HEK293 (cell line): ENCODE data around the gene SH3PXD2B.

Source experiments
- CTCF ChIA-PET: fragments of 350-600 bp; formaldehyde crosslinking; extraction: SDS; loops from one replicate; lab custom pipeline; 2021; ENCODE audit warnings: antibody characterized with exemption; lab: Yijun Ruan, JAX
- POLR2A ChIA-PET: fragments of 300-600 bp; formaldehyde crosslinking; extraction: SDS; loops from one replicate; lab custom pipeline; 2020; ENCODE audit warnings: antibody characterized with exemption, inconsistent platforms; lab: Yijun Ruan, JAX
- H3K27ac ChIP-seq: fragments of 200-500 bp; sonication (Bioruptor generic); 2 replicates; pipeline ENCODE4 v1.5.1; 2014; ENCODE audit warnings: low read depth, low read length, control low read depth, inconsistent platforms; ENCODE audit errors: extremely low read depth
- H3K36me3 ChIP-seq, 2 experiments: fragments of 200-500 bp in 1 of 2; sonication (Bioruptor generic) in 1 of 2; 1 replicate in 1 of 2; 2 replicates in 1 of 2; pipeline ENCODE4 v1.5.1; 2014 to 2017; ENCODE audit warnings: inconsistent platforms in 2 of 2, low read length in 2 of 2; ENCODE audit not compliant: control insufficient read depth in 2 of 2, insufficient read depth in 1 of 2
- H3K4me1 ChIP-seq: fragments of 200-500 bp; sonication (Bioruptor generic); 2 replicates; pipeline ENCODE4 v1.5.1; 2014; ENCODE audit warnings: mild to moderate bottlenecking, low read length, inconsistent platforms; ENCODE audit not compliant: control insufficient read depth, insufficient read depth
- H3K4me3 ChIP-seq: 2 replicates; pipeline ENCODE4 v1.5.1; 2011; ENCODE audit warnings: low read depth, mild to moderate bottlenecking, control low read depth, low read length, moderate library complexity
- H3K9me3 ChIP-seq: fragments of 200-500 bp; sonication (Bioruptor generic); 2 replicates; pipeline ENCODE4 v1.5.1; 2014; ENCODE audit warnings: low read depth, low read length, inconsistent platforms; ENCODE audit not compliant: control insufficient read depth, insufficient read depth
- CTCF ChIP-seq: fragments of 450-650 bp; formaldehyde crosslinking; IDR thresholded peaks from 2 replicates; pipeline ENCODE4 v1.5.1; 2016; ENCODE audit warnings: missing biosample characterization, missing genetic modification characterization
- HOXC10 ChIP-seq: sonication (generic); formaldehyde crosslinking; IDR thresholded peaks from 2 replicates; pipeline ENCODE4 v1.8.1; 2023; ENCODE audit warnings: mild to moderate bottlenecking, missing genetic modification reagents
- KLF1 ChIP-seq: fragments of 450-650 bp; formaldehyde crosslinking; IDR thresholded peaks from 2 replicates; pipeline ENCODE4 v1.5.1; 2016; ENCODE audit warnings: missing biosample characterization, missing genetic modification characterization
- KLF8 ChIP-seq: fragments of 450-650 bp; formaldehyde crosslinking; IDR thresholded peaks from 2 replicates; pipeline ENCODE4 v1.5.1; 2016; ENCODE audit warnings: missing biosample characterization, missing genetic modification characterization
- PRDM1 ChIP-seq: fragments of 450-650 bp; formaldehyde crosslinking; IDR thresholded peaks from 2 replicates; pipeline ENCODE4; 2016; ENCODE audit warnings: missing biosample characterization, missing genetic modification characterization
- SCRT2 ChIP-seq: fragments of 450-650 bp; formaldehyde crosslinking; IDR thresholded peaks from 2 replicates; pipeline ENCODE4 v1.5.1; 2016; ENCODE audit warnings: missing biosample characterization, missing genetic modification characterization
- TCF7L2 ChIP-seq: IDR thresholded peaks from 2 replicates; pipeline ENCODE4 v1.6.1; 2011; ENCODE audit warnings: low read depth, mild to moderate bottlenecking, inconsistent platforms, low read length, moderate library complexity, borderline replicate concordance
- ZBTB11 ChIP-seq: fragments of 450-650 bp; formaldehyde crosslinking; conservative IDR thresholded peaks from 2 replicates; pipeline ENCODE4 v1.5.1; 2016; ENCODE audit warnings: low read depth, missing biosample characterization, missing genetic modification characterization
- ZFP41 ChIP-seq: fragments of 450-650 bp; formaldehyde crosslinking; IDR thresholded peaks from 2 replicates; pipeline ENCODE4 v1.5.1; 2016; ENCODE audit warnings: missing biosample characterization, missing genetic modification characterization, borderline replicate concordance
- ZFP69B ChIP-seq: fragments of 450-650 bp; formaldehyde crosslinking; IDR thresholded peaks from 2 replicates; pipeline ENCODE4 v1.5.1; 2016; ENCODE audit warnings: missing biosample characterization, missing genetic modification characterization
- ZNF23 ChIP-seq: fragments of 450-650 bp; formaldehyde crosslinking; IDR thresholded peaks from 2 replicates; pipeline ENCODE4 v1.5.1; 2016; ENCODE audit warnings: missing biosample characterization, missing genetic modification characterization, borderline replicate concordance
- ZNF335 ChIP-seq: fragments of 450-650 bp; formaldehyde crosslinking; conservative IDR thresholded peaks from 2 replicates; pipeline ENCODE4 v1.5.1; 2016; ENCODE audit warnings: missing biosample characterization, missing genetic modification characterization
- ZNF350 ChIP-seq: fragments of 450-650 bp; formaldehyde crosslinking; IDR thresholded peaks from 2 replicates; pipeline ENCODE4 v1.5.0; 2017; ENCODE audit warnings: missing biosample characterization, mild to moderate bottlenecking, missing genetic modification characterization
- ZNF398 ChIP-seq: fragments of 450-650 bp; formaldehyde crosslinking; IDR thresholded peaks from 2 replicates; pipeline ENCODE4 v1.5.1; 2017; ENCODE audit warnings: missing biosample characterization, missing genetic modification characterization
- ZNF510 ChIP-seq: fragments of 450-650 bp; formaldehyde crosslinking; IDR thresholded peaks from 2 replicates; pipeline ENCODE4 v1.5.1; 2018; ENCODE audit warnings: mild to moderate bottlenecking, missing genetic modification characterization, missing biosample characterization; ENCODE audit not compliant: insufficient replicate concordance
- ZNF513 ChIP-seq: fragments of 450-650 bp; IDR thresholded peaks from 2 replicates; pipeline ENCODE4 v1.5.1; 2018; ENCODE audit warnings: missing biosample characterization, missing genetic modification characterization
- ZNF521 ChIP-seq: fragments of 450-650 bp; formaldehyde crosslinking; IDR thresholded peaks from 2 replicates; pipeline ENCODE4 v1.5.1; 2017; ENCODE audit warnings: missing biosample characterization, mild to moderate bottlenecking, missing genetic modification characterization
- ZNF645 ChIP-seq: fragments of 450-650 bp; formaldehyde crosslinking; IDR thresholded peaks from 2 replicates; pipeline ENCODE4; 2016; ENCODE audit warnings: missing biosample characterization, missing genetic modification characterization
- ZNF658 ChIP-seq: fragments of 450-650 bp; formaldehyde crosslinking; IDR thresholded peaks from 2 replicates; pipeline ENCODE4; 2016; ENCODE audit warnings: missing biosample characterization, missing genetic modification characterization
- ZNF791 ChIP-seq: fragments of 450-650 bp; formaldehyde crosslinking; IDR thresholded peaks from 2 replicates; pipeline ENCODE4 v1.5.1; 2016; ENCODE audit warnings: missing biosample characterization, missing genetic modification characterization
- ZSCAN16 ChIP-seq: fragments of 450-650 bp; formaldehyde crosslinking; IDR thresholded peaks from 2 replicates; pipeline ENCODE4 v1.5.1; 2016; ENCODE audit warnings: missing biosample characterization, missing genetic modification characterization
- ZSCAN30 ChIP-seq: fragments of 450-650 bp; IDR thresholded peaks from 2 replicates; pipeline ENCODE4 v1.5.1; 2018; ENCODE audit warnings: missing biosample characterization, mild to moderate bottlenecking, missing genetic modification characterization, moderate library complexity

The SH3PXD2B gene

GRCh38 chr5:172358345-172358744 is 96.0 kb downstream of the SH3PXD2B start:
- no peak overlapping the region for H3K27ac ChIP-seq
- H3K4me3 ChIP-seq = no peak overlapping the region
- no peak for TF ChIP-seq ZSCAN30 (tag by site-specific recombination)
- no peak for TF ChIP-seq TCF7L2
- no peak for TF ChIP-seq ZSCAN16
- no peak for TF ChIP-seq ZFP69B
- TF ChIP-seq KLF8 (tag by site-specific recombination) = no peak
- H3K36me3 ChIP-seq = peaks cover 0 to 20% of the 10 kb centered on the region in 2 experiments; a peak in 1 of 3 replicates
- H3K9me3 ChIP-seq = no peaks in the 10 kb centered on the region
- peaks cover 7% of the 10 kb centered on the region; the same call in 1 of the 2 replicates for H3K4me1 ChIP-seq
- ChIA-PET CTCF (interaction anchor here (0.5 to 0.9 kb wide), 2 partner anchors 12 to 20 kb away, joined by 3 to 5 read pairs; no protein-coding TSS in a partner anchor), POLR2A (no interaction called here)

- Histone ChIP-seq H3K4me1 (peaks cover 7% of the 10 kb centered on the region; the same call in 1 of the 2 replicates), H3K27ac (no peak overlapping the region), H3K9me3 (no peaks in the 10 kb centered on the region), H3K4me3 (no peak overlapping the region), H3K36me3 (peaks cover 0 to 28% of the 10 kb centered on the region in 2 experiments; a peak in 1 of 3 replicates)
- TF ChIP-seq SCRT2 (tag by site-specific recombination) (peak; percentile 44; the same call in 1 of the 2 replicates), ZNF350 (tag by site-specific recombination) (no peak), PRDM1 (tag by site-specific recombination) (no peak)
- CTCF ChIA-PET = no interaction called here
- POLR2A ChIA-PET = no interaction called here
These were observed 97.8 kb downstream of the SH3PXD2B start for GRCh38 chr5:172356527-172356926.

GRCh38 chr5:172356047-172356446 is 98.3 kb downstream of the SH3PXD2B start:
- H3K4me3 ChIP-seq = no peak overlapping the region
- POLR2A ChIA-PET = interaction anchor here (0.7 kb wide), 1 partner anchor 95 kb away, joined by 4 read pairs; no protein-coding TSS in a partner anchor
- peaks cover 7% of the 10 kb centered on the region; the same call in 1 of the 2 replicates for H3K4me1 ChIP-seq
- CTCF ChIA-PET = no interaction called here
- no peaks in the 10 kb centered on the region for H3K9me3 ChIP-seq
- peaks cover 0 to 28% of the 10 kb centered on the region in 2 experiments; a peak in 1 of 3 replicates for H3K36me3 ChIP-seq
- H3K27ac ChIP-seq = no peak overlapping the region
- no peak for TF ChIP-seq ZNF521 (tag by site-specific recombination)
- TF ChIP-seq ZFP41 (tag by site-specific recombination) = no peak
- TF ChIP-seq ZBTB11 (tag by site-specific recombination) = no peak
- no peak for TF ChIP-seq ZNF645 (tag by site-specific recombination)
- TF ChIP-seq HOXC10 (CRISPR knock-in tag) = no peak
- no peak for TF ChIP-seq ZNF335 (tag by site-specific recombination)
- no peak for TF ChIP-seq CTCF (tag by site-specific recombination)
- no peak for TF ChIP-seq ZNF658
- no peak for TF ChIP-seq ZNF398 (tag by site-specific recombination)
- TF ChIP-seq ZNF513 (tag by site-specific recombination) = no peak
- TF ChIP-seq ZNF350 (tag by site-specific recombination) = no peak
- TF ChIP-seq ZNF791 (tag by site-specific recombination) = no peak
- no peak for TF ChIP-seq ZNF510 (tag by site-specific recombination)
- no peak for TF ChIP-seq KLF1 (tag by site-specific recombination)
- TF ChIP-seq ZNF23 = no peak
